GM19452 (cell line): ENCODE results near the gene ADRA2B.
"Not testable (repeated sequence)": the region's sequence is repeated elsewhere in the genome, so short reads cannot be mapped to it uniquely, and the experiment has no call there.

Experiments used
- ATAC-seq: cut with Tn5 transposase; IDR thresholded peaks from one replicate; pipeline ENCODE4 v1.9.1; 2021; ENCODE audit not compliant: unreplicated experiment

The ADRA2B gene

DNA sequence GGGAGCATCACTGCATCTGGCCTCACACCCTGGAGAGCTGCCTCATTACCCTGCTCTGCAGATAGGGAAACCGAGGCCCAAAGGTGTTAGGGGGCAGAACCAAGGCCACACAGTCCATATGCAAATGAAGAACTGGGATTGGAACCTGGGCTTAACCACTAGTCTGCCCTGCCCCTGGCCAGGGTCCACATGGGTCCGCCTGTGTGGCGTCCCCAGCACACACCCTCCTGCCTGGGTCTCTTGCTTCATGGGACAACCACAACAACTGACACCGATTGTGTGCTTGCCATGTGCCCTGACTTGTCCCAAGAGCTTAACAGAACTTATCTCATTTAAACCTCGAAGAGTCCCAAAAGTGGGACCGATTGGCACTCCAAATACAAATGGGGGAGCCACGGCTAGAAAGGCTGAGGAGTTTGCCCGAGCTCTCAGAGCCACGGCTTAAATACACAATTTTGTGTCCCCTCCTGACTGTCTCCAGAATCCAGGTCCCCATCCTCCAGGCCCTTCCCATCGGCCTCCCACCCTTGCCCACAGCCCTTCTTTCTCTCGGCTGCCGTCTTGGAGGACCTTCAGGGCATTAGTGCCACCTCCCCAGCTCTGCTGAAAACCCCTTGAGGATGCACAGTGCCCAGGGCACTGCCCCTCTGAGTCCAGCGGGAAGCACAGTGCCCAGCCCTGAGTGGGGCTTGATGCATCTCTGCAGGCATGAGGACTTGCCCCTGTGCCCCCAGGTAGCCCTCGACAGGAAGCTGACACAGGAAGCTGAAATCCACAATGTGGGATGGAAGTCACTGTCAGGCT is 34.6 kb upstream of the ADRA2B start:
- ATAC-seq = no peak

DNA sequence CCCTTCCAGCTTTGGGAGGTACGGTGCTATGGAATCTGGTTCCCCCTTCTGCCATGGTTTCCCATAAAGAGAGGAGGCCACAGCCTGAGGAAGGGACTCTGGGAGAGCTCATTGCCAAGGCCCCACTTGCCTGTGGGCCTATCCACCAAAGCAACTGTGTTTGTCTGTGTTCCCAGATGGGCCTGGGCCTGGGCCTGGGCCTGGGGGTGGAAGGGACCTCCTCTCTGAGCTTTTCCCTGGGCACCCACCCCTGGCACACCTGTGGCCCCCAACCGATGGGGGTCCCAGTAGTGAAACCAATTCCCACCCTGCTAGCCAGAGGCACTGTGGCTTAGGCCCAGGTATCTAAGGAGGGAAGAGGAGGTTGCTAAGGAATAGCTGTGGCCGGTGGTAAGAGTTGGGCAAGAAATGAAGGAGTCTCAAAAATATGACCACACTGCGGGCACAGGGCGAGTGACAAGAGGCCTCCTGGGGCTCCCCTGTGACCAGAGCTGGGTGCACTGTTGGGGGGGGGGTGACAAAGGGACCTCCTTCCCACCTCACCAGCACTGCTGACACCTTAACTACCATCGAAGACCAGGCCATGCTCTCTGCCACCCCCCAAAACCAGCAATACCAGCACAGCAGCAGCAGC is 33.8 kb upstream of the ADRA2B start:
- no peak for ATAC-seq

GRCh38 chr2:96148410-96149217 is 32.2 kb upstream of the ADRA2B start:
- ATAC-seq = peak; percentile 43

- no peak for ATAC-seq
These were observed 31.3 kb upstream of the ADRA2B start for GRCh38 chr2:96147593-96148201.

DNA sequence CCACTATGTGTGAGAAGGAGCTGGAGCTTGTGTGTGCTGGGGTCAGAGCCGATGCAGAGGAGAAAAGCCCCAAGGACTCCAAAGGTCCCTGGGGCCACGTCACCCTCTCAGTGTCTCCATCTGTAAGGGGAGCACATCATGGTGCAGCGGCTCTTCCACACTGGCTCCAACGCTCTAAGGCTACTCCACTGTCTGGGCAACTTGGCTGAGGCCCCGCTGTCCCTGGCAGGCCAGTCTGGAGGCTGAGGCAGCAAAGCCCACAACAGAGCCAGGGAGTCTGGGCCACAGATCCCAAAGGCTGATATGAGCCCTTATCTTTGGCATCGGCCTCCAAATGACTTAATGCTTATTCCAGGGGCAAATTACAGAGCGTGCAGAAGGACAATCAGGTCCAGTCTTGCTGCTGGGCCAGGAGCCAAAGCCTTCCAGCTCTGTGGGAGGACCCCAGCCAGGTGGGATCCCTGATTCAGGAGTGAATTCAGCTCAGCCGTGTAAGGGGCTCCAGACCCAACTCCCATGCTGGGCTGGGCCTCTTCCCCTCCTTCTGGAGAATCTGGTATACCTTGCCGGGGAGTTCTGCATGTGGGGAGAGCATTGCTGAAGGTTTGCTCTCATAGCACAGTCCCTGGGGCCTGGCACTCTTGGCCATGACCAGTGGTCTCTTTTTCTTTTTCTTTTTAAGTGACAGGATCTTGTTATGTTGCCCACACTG is 30.7 kb upstream of the ADRA2B start:
- no peak for ATAC-seq

- peak; percentile 33 for ATAC-seq
These were observed 29.9 kb upstream of the ADRA2B start for GRCh38 chr2:96146153-96146880.

- ATAC-seq = no peak
These were observed 29.4 kb upstream of the ADRA2B start for GRCh38 chr2:96145848-96146152.

DNA sequence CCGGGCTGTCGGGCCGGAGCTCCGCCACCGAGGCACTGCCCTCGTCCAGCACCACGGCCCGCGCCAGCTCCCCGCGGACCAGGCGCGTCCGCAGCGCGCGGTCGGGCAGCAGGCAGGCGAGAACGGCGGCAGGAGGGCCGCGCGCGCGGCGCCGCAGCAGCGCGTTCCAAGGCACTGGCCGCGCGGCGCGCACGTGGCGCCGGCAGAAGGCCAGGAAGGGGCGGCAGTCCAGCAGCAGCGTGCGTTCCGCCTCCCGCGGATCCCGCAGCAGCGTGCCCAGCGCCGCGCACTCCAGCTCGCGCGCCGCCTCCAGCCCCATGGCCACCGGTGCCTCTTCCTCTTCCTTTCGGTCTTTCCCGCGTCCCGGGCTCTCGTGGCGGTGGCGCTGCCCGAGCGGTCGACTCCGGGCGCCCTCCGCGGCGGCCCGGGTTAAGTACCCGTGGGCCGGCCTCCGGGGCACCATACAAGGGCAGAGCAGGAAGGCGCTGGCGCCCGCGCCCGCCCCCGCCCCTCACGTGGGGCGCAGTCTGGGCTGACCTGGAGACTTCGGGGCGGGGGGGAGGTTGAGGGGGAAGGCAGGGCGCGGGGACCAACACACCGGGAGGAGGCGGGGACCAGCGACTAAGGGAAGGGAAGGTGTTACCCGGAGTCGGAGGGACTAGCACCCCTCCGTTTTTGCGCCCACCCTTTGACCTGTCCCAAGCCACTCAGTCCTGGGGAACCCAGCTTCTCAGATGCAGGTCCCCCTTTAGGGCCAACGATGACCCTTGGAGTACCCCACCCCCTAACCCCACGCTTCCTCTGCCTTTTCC is 28.9 kb upstream of the ADRA2B start, which contains the start of gene DUSP2:
Gene DUSP2 (minus strand): TSS at position 405 of the 812 bp plus-strand sequence. CDS start 86 bp downstream, at position 319.
- peak; percentile 48 for ATAC-seq

DNA sequence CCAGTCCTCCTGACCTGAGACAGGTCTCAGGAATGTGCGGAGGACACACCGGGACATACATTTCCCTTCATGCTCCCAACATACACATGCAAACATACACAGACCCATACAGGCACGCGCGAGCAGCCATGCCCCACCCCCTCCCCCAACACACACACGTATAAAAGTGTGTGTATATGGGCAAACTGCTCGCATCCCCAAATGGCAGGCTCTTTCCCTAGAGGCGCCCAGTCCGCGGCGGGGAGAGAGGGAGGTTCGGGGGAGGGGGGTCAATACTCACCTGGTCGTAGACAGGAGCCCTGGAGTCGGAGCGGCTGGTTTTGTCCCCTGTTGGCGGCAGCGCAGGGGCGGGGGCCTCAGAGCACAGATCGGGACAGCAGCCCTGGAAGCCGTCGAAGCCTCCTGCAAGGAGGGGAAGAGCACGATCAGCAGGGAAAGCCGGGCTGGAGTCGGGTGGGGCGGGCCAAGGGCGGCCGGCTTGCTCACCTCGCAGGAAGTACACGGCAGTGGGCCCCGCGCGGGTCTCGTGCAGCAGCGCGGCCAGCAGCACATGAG is 28.2 kb upstream of the ADRA2B start:
- no peak for ATAC-seq

GRCh38 chr2:96143848-96144480 is 27.6 kb upstream of the ADRA2B start:
- no peak for ATAC-seq

DNA sequence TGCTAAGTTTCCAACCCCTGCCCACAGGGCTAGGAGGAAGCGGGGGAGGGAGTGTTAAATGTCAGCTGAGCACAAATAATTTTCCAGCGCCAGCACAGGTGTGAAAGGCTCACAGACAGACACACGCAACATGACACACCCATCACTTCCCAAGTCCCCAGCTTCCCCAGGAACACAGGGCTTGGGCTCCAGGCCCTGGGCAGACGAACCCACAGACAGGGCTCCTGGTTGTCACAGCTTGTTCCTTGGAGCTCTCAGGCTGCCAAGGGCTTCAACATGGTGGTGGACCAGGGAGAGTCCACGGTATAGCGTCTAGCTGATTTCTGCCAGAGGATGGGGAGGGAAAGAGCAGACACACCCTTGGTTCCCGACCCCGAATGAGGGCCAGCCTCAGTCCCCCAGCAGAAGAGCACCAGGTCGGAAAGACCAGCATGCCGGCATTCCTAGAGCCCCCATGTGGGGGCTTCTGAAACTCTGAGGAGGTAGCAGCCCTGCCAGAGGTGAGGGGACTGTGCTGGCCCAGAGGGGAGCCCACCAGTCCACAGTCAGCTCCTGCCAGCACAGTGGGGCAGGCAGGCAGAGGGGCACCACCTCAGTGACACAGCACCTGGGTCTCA is 27.0 kb upstream of the ADRA2B start:
- no peak for ATAC-seq

DNA sequence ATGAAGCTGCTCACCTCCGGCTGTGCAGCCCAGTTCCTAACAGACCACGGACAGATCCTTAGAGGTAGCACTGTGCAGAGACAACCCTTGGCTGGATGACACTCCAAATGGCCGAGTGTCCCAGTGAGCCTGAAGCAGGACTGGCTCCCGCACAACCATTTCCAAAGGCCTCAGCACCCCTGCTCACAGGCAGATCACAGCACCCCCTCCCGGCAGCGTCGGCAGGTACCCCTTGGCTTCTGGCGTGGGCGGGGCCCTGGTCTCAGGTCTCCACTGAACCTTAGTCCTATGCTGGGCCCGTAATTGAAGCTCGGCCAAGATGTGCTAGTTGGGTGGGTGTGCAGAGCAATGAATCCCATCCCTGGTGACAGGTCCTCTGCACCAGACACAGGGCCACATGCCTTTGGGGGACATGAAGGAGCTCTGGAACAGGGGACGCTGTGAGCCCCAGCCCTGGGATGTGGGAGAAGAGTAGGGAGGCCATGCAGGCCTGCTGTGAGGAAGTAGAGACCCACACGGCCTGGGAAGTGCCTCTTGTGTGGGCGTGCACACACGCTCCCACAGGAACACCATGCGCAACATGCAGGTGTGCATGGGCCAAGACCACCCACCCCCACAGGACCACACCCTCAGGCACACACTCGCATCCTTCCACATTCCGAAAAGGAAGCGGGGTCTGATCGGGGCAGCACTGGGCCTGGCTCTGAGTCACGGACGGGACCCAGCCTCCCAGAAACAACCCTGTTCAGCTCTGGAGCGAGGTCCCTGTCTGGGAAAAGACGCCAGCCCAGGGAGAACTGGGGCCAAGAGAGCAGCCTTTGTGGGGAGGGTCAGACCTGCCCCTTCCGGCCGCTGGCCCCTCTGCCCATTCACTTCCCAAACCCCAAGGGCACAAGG is 26.1 kb upstream of the ADRA2B start:
- ATAC-seq = no peak

GRCh38 chr2:96141624-96141967 is 25.2 kb upstream of the ADRA2B start:
- ATAC-seq = not testable (repeated sequence)

DNA sequence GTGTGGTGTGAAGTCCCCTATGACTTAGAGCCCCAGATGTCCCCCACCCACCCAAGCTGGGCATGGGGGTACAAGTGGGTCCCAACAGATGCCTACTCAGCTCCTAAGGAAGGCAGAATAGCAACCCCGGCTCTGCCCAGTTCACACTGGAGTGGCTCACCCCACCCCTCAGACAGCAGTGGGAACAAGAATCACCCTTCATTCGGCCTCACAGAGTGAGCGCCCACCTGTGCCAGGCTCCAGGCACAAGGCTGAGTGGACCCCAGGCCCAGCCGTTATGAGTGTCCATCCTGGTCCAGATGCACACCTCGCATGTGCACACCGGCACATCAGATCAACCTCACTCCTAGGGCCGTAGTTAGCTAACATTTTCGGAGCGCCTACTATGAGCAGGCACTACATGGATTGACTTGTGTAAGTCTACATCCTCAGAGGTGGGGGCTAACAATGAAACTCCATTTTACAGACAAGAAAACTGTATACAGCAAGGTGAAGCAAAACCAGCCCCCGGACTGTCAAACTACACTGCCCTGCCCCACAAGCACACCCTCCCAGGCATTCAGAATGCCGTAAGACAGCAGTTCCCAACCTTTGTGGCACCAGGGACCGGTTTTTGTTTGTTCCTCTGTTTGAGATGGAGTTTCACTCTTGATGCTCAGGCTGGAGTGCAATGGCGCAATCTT is 24.7 kb upstream of the ADRA2B start:
- no peak for ATAC-seq

- no peak for ATAC-seq
These were observed 22.9 kb upstream of the ADRA2B start for GRCh38 chr2:96139181-96139758.
